Measurements from ENCODE around the gene KLK1. TPM values are rescaled to one million over a fixed set of nuclear protein-coding genes. Genes with fewer than 3 reads are reported as not detected.

Gene KLK1
- total and polyA plus RNA-seq, 10 donors, result 1.3 to 56.5 (median 14.3) TPM

DNA sequence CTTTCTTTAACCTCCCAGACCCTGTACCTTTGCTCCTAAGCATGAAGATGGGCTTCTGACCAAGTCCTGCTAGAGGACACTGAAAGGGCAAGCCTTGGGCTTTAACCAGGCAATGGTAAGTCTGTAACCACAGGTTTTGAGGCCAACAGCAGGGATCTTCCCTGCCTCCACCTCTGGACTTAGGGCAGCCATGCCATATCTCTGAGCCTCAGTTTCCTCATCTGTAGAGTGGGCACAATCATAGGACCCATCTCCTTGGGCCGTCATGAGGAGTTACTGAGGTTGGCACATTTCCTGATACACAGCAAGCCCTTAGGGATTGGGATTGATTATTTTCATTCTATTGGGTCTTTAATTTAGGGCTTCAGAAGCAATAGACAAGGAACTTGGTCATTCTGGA lies 14.7 kb downstream of the KLK1 start:
- intact Hi-C loops (cut with DNase I; ENCODE audit: low total_unique reads), result no loop called here
- Histone ChIP-seq H3K4me1 (peaks cover 0 to 13% (median 5%) of the 10 kb centered on the region in 6 donors), H3K27ac (no peak overlapping the region), H3K4me3 (no peak overlapping the region), H3K36me3 (no peaks in the 10 kb centered on the region), H3K9me3 (no peaks in the 10 kb centered on the region), H3K27me3 (replicated peaks in 1 of 7) (peaks cover 0 to 15% (median 0%) of the 10 kb centered on the region in 7 donors)
- no peak for DNase-seq
- WGBS, 5 donors, result 36 to 72% (median 68%) methylated on average over 1 of the region's 1 CpG
- no peak for TF ChIP-seq POLR2A (IDR thresholded peaks at IDR 0.05)
- TF ChIP-seq, protein P1, sequence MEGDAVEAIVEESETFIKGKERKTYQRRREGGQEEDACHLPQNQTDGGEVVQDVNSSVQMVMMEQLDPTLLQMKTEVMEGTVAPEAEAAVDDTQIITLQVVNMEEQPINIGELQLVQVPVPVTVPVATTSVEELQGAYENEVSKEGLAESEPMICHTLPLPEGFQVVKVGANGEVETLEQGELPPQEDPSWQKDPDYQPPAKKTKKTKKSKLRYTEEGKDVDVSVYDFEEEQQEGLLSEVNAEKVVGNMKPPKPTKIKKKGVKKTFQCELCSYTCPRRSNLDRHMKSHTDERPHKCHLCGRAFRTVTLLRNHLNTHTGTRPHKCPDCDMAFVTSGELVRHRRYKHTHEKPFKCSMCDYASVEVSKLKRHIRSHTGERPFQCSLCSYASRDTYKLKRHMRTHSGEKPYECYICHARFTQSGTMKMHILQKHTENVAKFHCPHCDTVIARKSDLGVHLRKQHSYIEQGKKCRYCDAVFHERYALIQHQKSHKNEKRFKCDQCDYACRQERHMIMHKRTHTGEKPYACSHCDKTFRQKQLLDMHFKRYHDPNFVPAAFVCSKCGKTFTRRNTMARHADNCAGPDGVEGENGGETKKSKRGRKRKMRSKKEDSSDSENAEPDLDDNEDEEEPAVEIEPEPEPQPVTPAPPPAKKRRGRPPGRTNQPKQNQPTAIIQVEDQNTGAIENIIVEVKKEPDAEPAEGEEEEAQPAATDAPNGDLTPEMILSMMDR (IDR thresholded peaks at IDR 0.05 in 8 of 11, conservative IDR thresholded peaks at IDR 0.05 in 3 of 11), result no peak

DNA sequence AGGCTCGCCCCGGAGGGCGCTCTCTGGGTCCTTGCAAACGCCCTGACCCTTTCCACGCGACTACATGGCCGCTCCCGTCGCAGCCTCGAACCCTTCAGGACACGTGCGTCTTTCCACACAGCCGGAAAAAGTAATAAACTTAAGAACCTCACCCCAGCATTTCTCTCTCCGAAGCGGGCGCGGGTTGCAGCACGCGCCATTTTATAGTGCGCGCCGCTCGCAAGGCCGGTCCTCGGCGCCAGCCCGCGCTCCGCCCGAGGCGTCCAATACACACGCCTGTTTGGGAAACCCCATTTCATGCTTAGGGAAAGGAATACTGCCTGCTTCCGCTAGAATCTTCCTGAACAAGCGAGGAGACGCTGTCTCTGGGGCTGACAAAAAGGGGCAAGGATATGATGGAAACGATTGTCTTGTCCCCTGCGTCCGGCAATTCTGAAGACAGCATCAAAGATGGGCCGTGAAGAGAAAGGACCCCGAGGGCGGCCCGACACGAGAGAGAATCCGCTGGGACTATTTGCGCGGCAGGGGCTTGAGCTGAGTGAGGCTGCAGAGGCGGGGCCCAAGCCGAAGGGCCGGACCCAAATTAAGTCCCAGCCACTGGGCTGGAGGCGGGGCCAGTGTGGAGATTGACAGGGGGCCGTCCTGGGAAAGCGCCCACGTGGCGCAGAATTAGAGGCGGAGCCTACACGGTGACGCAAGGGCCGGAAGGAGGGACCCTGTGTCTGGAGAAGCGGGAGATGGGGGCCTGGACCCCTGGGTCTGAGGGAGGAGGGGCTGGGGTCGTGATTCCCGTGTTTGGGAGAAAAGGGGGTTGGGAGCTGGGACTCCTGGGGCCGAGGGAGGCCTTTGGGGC lies 18.9 kb downstream of the KLK1 start:
- Histone ChIP-seq H3K4me1 (peaks cover 15 to 43% (median 24%) of the 10 kb centered on the region in 6 donors), H3K36me3 (peaks cover 0 to 27% (median 20%) of the 10 kb centered on the region in 6 donors), H3K9me3 (no peaks in the 10 kb centered on the region), H3K27ac (peak overlapping the region; percentile 94 to 99 (median 96)), H3K27me3 (replicated peaks in 1 of 7) (no peaks in the 10 kb centered on the region), H3K4me3 (peak overlapping the region; percentile 73 to 99 (median 91))
- peak; percentile 99 for DNase-seq
- WGBS, 5 donors, result 0 to 1% (median 0%) methylated on average over 51 to 62 of the region's 62 CpGs
- TF ChIP-seq, protein P1 (IDR thresholded peaks at IDR 0.05 in 8 of 11, conservative IDR thresholded peaks at IDR 0.05 in 3 of 11), result peak in 2 of 11 experiments; percentile 15 to 23
- peak; percentile 76 to 95 (median 89) for TF ChIP-seq POLR2AphosphoS5 (IDR thresholded peaks at IDR 0.05)
- TF ChIP-seq POLR2A (IDR thresholded peaks at IDR 0.05), result peak in 1 of 3 donors; percentile 12
- intact Hi-C loops (cut with DNase I; ENCODE audit: low total_unique reads), result no loop called here

DNA sequence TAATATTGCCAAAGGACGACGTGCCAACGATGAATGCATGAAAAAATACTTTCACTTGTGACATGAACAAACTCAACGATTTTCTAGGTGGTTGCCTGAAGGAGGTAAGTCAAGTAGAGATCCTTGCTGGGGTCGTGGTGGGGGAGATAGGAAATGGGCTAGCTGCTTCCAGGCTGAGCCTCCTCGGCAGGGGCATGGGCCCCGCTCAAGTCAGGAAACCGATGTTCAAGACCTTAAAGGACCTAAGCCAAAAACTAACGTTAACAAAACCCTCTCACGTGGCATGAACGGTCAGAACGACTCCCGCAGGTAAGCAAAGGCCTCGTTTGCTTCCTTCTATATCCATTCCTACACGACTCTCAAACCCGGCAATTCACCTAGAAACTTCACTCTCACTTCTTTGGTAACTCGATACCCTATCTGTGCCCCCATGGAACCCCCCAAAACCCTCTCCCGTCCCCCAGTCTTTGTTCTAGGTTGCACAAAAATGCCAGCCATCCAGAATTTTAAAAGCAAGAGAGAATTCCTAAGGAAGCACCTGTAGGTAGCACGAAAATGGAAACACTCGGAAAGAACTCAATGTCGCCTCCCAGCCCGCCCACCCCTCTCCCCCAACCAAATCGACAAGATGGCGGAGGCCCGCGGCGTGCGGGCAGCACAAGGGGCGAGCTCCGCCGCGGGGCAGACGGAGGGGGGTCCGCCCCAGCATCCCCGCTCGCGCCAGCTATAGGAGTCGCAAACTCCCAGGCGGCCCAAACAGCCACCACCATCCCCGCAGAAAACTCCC lies 19.8 kb downstream of the KLK1 start:
- TF ChIP-seq, protein P1 (IDR thresholded peaks at IDR 0.05 in 8 of 11, conservative IDR thresholded peaks at IDR 0.05 in 3 of 11), result no peak
- TF ChIP-seq POLR2A (IDR thresholded peaks at IDR 0.05) (no peak), POLR2AphosphoS5 (IDR thresholded peaks at IDR 0.05) (no peak)
- intact Hi-C loops (cut with DNase I; ENCODE audit: low total_unique reads), result no loop called here
- Histone ChIP-seq H3K4me3 (peak overlapping the region; percentile 73 to 99 (median 91)), H3K27me3 (replicated peaks in 1 of 7) (no peaks in the 10 kb centered on the region), H3K36me3 (peaks cover 0 to 36% (median 25%) of the 10 kb centered on the region in 6 donors), H3K9me3 (no peaks in the 10 kb centered on the region), H3K27ac (peak overlapping the region; percentile 94 to 99 (median 96)), H3K4me1 (peaks cover 15 to 51% (median 24%) of the 10 kb centered on the region in 6 donors)
- WGBS, 5 donors, result 0 to 1% (median 1%) methylated on average over 36 to 40 of the region's 40 CpGs
- DNase-seq, result no peak
